ENCODE data around the gene IL6R.

DNA sequence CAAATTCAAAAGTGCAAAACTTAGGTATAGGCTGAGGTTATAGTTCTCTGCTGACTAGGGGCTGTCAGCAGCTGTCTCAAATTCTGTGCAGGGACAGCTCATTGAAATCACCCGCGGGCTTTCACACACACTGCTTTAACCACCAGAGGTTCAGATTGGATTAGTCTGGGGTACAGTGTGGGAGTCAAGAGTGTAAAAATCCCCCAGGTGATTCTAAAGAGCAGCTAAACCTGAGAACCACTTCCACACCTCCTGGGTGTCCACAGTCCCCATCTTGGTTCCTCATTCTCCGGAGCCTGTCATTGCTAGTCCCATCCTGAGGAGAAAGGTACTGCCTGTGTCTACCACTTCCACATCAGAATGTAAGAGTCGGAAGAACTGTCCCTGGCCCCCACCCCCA, 87.0 kb downstream of the IL6R start:
- TF ChIP-seq, protein P1, sequence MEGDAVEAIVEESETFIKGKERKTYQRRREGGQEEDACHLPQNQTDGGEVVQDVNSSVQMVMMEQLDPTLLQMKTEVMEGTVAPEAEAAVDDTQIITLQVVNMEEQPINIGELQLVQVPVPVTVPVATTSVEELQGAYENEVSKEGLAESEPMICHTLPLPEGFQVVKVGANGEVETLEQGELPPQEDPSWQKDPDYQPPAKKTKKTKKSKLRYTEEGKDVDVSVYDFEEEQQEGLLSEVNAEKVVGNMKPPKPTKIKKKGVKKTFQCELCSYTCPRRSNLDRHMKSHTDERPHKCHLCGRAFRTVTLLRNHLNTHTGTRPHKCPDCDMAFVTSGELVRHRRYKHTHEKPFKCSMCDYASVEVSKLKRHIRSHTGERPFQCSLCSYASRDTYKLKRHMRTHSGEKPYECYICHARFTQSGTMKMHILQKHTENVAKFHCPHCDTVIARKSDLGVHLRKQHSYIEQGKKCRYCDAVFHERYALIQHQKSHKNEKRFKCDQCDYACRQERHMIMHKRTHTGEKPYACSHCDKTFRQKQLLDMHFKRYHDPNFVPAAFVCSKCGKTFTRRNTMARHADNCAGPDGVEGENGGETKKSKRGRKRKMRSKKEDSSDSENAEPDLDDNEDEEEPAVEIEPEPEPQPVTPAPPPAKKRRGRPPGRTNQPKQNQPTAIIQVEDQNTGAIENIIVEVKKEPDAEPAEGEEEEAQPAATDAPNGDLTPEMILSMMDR (IDR thresholded peaks at IDR 0.05; ENCODE audit: low read depth, low read length): no peak
- TF ChIP-seq EZH2phosphoT487 (IDR thresholded peaks at IDR 0.05; ENCODE audit: low read depth): no peak

Measured in OCI-LY3 (cell line).